D721Med (cell line): ENCODE data around the gene LCN9.

ENCODE experiments used
- DNase-seq: peaks from one replicate; pipeline ENCODE4 v3.0.0; 2011; ENCODE audit warnings: low spot score; ENCODE audit not compliant: insufficient read length
- FAIRE-seq: peaks from 2 replicates; lab custom pipeline; 2011; peaks lifted over from hg19 to GRCh38; lab: Jason Lieb, UNC
- TF ChIP-seq, protein P1 (sequence below): IDR thresholded peaks from 2 replicates; pipeline ENCODE4 v1.5.1; 2012; ENCODE audit warnings: mild to moderate bottlenecking, control low read depth; ENCODE audit not compliant: insufficient read depth; ENCODE audit errors: missing control alignments

LCN9 gene

DNA sequence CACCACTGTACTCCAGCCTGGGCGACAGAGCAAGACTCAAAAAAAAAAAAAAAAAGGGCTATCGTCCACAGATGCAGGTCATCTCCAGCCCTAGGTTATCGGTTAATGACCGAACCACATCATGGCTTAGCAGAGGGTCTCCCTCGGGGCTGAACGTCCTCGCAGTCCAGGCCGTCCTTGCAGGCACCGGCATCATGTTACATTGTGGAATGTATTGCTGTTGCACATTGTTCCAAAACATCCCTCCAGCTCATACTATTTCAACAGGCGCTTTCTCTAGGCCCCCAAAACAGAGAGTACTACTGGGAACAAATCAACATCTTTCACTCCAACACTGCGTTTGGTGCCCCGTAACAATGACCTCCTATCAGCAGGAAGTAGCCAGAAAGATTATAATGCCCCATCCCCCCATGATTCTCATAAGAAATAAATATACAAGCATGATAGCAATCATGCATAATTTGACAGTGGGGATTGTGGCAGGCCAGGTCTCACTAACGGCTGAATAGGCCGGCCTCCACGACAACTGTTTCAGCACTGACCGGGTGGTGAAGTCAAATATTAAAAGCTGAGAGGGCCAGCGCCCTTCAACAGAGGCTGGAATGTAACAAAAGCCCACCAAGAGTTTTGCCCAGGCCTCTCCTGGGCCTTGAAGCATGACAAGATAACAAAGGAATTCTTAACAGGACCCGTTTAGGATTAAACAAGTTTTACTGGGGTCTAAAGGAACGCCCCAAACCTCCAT lies 1.1 kb upstream of the LCN9 start:
- TF ChIP-seq, protein P1, sequence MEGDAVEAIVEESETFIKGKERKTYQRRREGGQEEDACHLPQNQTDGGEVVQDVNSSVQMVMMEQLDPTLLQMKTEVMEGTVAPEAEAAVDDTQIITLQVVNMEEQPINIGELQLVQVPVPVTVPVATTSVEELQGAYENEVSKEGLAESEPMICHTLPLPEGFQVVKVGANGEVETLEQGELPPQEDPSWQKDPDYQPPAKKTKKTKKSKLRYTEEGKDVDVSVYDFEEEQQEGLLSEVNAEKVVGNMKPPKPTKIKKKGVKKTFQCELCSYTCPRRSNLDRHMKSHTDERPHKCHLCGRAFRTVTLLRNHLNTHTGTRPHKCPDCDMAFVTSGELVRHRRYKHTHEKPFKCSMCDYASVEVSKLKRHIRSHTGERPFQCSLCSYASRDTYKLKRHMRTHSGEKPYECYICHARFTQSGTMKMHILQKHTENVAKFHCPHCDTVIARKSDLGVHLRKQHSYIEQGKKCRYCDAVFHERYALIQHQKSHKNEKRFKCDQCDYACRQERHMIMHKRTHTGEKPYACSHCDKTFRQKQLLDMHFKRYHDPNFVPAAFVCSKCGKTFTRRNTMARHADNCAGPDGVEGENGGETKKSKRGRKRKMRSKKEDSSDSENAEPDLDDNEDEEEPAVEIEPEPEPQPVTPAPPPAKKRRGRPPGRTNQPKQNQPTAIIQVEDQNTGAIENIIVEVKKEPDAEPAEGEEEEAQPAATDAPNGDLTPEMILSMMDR: no peak
- FAIRE-seq (no peak), DNase-seq (no peak)

GRCh38 chr9:135663451-135663770 lies 302 bp downstream of the LCN9 start:
- FAIRE-seq (no peak), DNase-seq (no peak)
- TF ChIP-seq, protein P1: no peak

GRCh38 chr9:135663857-135664256 lies 748 bp downstream of the LCN9 start:
- DNase-seq (no peak), FAIRE-seq (no peak)
- TF ChIP-seq, protein P1: no peak

DNA sequence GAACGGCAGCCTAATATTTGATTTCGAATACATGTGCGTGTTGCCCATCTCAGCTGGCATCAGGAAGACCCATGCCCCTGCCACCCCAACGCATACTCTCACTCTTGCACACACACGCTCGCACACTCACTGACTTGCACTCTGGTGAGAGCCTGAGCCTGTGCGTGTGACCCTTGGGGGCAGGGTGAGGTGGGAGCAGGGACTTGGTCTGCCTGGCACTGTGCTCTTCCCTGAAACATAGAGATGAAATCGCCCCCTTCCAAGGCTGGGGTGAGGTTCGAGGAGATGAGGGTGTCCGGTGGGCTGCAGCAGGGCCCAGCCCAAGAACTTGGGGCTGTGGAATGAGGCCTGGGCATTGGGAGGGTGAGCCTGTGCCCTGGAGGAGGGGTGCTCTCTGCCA lies 1.2 kb downstream of the LCN9 start:
- TF ChIP-seq, protein P1: no peak
- FAIRE-seq: no peak

GRCh38 chr9:135664801-135665794 lies 2.0 kb downstream of the LCN9 start:
- TF ChIP-seq, protein P1: no peak
- no peak for FAIRE-seq
- DNase-seq: no peak

More for the DNA sequence above, 1.2 kb downstream of the LCN9 start:
- no peak for DNase-seq

- FAIRE-seq: no peak
- no peak for DNase-seq
- TF ChIP-seq, protein P1: no peak
Measured at GRCh38 chr9:135665795-135666189, 2.7 kb downstream of the LCN9 start.
